Neuronal stem cell (in vitro differentiated cells): ENCODE data around the gene PSMA3. TPM values are rescaled to one million over a fixed set of nuclear protein-coding genes. Genes with fewer than 3 reads are reported as not detected.
A peak's percentile ranks its signal among the peaks of the same experiment; 100 is the strongest.

Experiments used
- DNase-seq: peaks from one replicate; pipeline ENCODE4 v3.0.0-alpha.2; 2013; ENCODE audit warnings: low spot score
- H2AFZ ChIP-seq: one replicate; pipeline ENCODE4 v1.6.1; 2013; ENCODE audit warnings: mild to moderate bottlenecking, low read length, inconsistent platforms
- H2AK5ac ChIP-seq: 2 replicates; pipeline ENCODE4 v1.6.1; 2013; ENCODE audit warnings: low read depth, mild to moderate bottlenecking, inconsistent platforms, low read length, moderate library complexity, mixed read lengths
- H2BK120ac ChIP-seq: 2 replicates; pipeline ENCODE4 v1.6.1; 2013; ENCODE audit warnings: low read depth, mild to moderate bottlenecking, inconsistent platforms, low read length, moderate library complexity, mixed read lengths
- H2BK12ac ChIP-seq: one replicate; pipeline ENCODE4 v1.6.1; 2013; ENCODE audit warnings: low read length, inconsistent platforms
- H2BK15ac ChIP-seq: 2 replicates; pipeline ENCODE4 v1.6.1; 2013; ENCODE audit warnings: mild to moderate bottlenecking, low read length, inconsistent platforms, mixed read lengths
- H2BK5ac ChIP-seq: one replicate; pipeline ENCODE4 v1.6.1; 2013; ENCODE audit warnings: inconsistent platforms, mild to moderate bottlenecking, low read length, moderate library complexity
- H3K14ac ChIP-seq: one replicate; pipeline ENCODE4 v1.6.1; 2013; ENCODE audit warnings: low read length, inconsistent platforms
- H3K18ac ChIP-seq: 2 replicates; pipeline ENCODE4 v1.6.1; 2013; ENCODE audit warnings: low read length, inconsistent platforms
- H3K23ac ChIP-seq: 2 replicates; pipeline ENCODE4 v1.6.1; 2013; ENCODE audit warnings: low read depth, mild to moderate bottlenecking, mixed read lengths, low read length, inconsistent platforms; ENCODE audit not compliant: poor library complexity
- H3K27ac ChIP-seq: replicated peaks from 3 replicates; pipeline ENCODE4 v1.5.1; 2013; ENCODE audit warnings: low read length, inconsistent platforms
- H3K27me3 ChIP-seq, 3 experiments: 2 replicates each; pipeline ENCODE4 v1.6.1; 2013; ENCODE audit warnings: low read length in 3 of 3, mild to moderate bottlenecking in 2 of 3, inconsistent platforms in 1 of 3, low read depth in 1 of 3, mixed read lengths in 1 of 3, moderate library complexity in 1 of 3; ENCODE audit not compliant: control insufficient read depth in 3 of 3, insufficient read depth in 3 of 3
- H3K36me3 ChIP-seq, 2 donors: replicated peaks in 1 of 2; 2 replicates each; pipeline ENCODE4 v1.6.1; 2013; ENCODE audit warnings: low read length in 2 of 2; ENCODE audit not compliant: control insufficient read depth in 2 of 2, insufficient read depth in 2 of 2
- H3K4ac ChIP-seq: 2 replicates; pipeline ENCODE4 v1.6.1; 2013; ENCODE audit warnings: inconsistent platforms, mild to moderate bottlenecking, low read length, moderate library complexity
- H3K4me1 ChIP-seq, 2 donors: 1 replicate in 1 of 2; 2 replicates in 1 of 2; pipeline ENCODE4 v1.6.1; 2013; ENCODE audit warnings: low read length in 2 of 2, low read depth in 1 of 2; ENCODE audit not compliant: control insufficient read depth in 2 of 2, insufficient read depth in 1 of 2
- H3K4me2 ChIP-seq: one replicate; pipeline ENCODE4 v1.6.1; 2013; ENCODE audit warnings: mild to moderate bottlenecking, low read length, inconsistent platforms; ENCODE audit not compliant: insufficient read depth, poor library complexity, severe bottlenecking
- H3K4me3 ChIP-seq, 2 donors: 2 replicates each; pipeline ENCODE4 v1.5.1; 2013; ENCODE audit warnings: low read length in 2 of 2, mild to moderate bottlenecking in 2 of 2, inconsistent platforms in 1 of 2, moderate library complexity in 1 of 2
- H3K79me1 ChIP-seq: one replicate; pipeline ENCODE4 v1.6.1; 2013; ENCODE audit warnings: low read depth, mild to moderate bottlenecking, inconsistent platforms, low read length, moderate library complexity
- H3K9ac ChIP-seq: one replicate; pipeline ENCODE4 v1.6.1; 2013; ENCODE audit warnings: mild to moderate bottlenecking, low read depth, low read length, inconsistent platforms; ENCODE audit not compliant: poor library complexity
- H3K9me3 ChIP-seq, 2 donors: replicated peaks in 1 of 2; 2 replicates each; pipeline versions ENCODE3 to v1.6.1; 2013; ENCODE audit warnings: low read length in 2 of 2, mild to moderate bottlenecking in 2 of 2, inconsistent platforms in 1 of 2, low read depth in 1 of 2, mixed read lengths in 1 of 2, moderate library complexity in 1 of 2; ENCODE audit not compliant: control insufficient read depth in 2 of 2, insufficient read depth in 1 of 2
- H4K8ac ChIP-seq: one replicate; pipeline ENCODE4 v1.6.1; 2013; ENCODE audit warnings: low read depth, mild to moderate bottlenecking, inconsistent platforms, low read length, moderate library complexity
- H4K91ac ChIP-seq: one replicate; pipeline ENCODE4 v1.6.1; 2013; ENCODE audit warnings: low read length, low read depth, mild to moderate bottlenecking, inconsistent platforms; ENCODE audit not compliant: poor library complexity
- WGBS, 2 donors: extraction: QIAGEN DNeasy Blood & Tissue Kit; methylation state at CpG; one replicate each; pipeline ENCODE4 v1.1.7; 2013; ENCODE audit warnings: missing lambda C conversion rate in 2 of 2, mixed read lengths in 1 of 2; ENCODE audit not compliant: insufficient read length in 2 of 2, insufficient replicate concordance in 1 of 2; ENCODE audit errors: extremely low coverage in 2 of 2; 5-methylcytosine and 5-hydroxymethylcytosine counted together
- polyA plus RNA-seq, 2 experiments: library from polyadenylated mRNA; stranded (reverse); fragments of 200-250 nt; gene quantifications; one replicate each; pipeline ENCODE4 v1.2.3, GENCODE V29; 2013

Gene PSMA3
- 395 TPM for polyA plus RNA-seq (2013, experiment 1 of 2)
- polyA plus RNA-seq (2013, experiment 2 of 2), result 386 TPM

DNA sequence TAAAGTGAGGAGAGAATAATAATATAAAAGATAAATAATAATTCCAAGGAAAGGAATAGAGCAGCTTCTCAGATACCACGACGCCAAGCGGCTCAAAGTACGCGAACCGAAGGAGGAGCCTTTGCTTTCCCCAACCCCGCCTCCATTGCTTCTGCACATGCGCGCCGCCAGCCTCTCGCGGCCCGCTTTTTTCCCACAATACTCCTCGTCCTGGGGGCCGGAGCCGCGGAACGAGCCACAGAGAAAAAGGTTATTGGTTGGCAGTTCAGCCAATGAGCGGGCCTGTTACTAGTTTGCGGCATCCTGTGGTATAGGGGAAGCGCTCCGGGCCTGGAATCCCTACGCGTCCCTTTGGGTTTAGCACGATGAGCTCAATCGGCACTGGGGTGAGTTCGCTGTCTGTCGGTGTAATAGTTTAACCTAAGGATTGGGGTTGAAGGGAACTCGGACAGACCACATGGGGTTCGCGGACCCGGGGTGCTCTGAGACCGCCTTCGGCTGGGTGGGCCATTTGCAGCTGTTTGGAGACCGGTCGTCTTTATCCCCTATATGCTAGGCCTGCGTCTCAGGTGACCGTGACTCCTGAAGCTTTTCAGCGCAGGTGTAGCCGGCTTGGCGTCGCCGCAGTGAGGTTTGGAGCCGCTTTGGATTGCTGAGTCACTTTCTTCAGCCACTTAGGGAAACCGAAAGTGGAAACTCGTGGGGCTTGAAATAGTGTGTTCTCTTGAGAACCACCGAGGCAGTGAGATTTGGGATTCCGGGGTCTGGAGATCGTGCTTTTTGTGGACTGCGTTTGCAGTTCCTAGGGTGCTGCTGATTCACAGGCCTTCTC is at the start of gene PSMA3:
PSMA3 (plus strand) TSS at position 288 of the 832 bp plus-strand sequence; CDS start at position 366, 78 bp downstream.
- no peaks in the 10 kb centered on the region for H3K27me3 ChIP-seq
- peak within 1 kb of the TSS; percentile 62 for H2BK5ac ChIP-seq
- H3K18ac ChIP-seq, result peak within 1 kb of the TSS; percentile 44
- no peak within 1 kb of the TSS for H2AK5ac ChIP-seq
- no CpG with 5 or more reads among the region's 50 CpGs for WGBS, 2 donors
- H2AFZ ChIP-seq, result peak within 1 kb of the TSS; percentile 90
- peak within 1 kb of the TSS; percentile 3 for H3K23ac ChIP-seq
- H3K4me3 ChIP-seq, result peak within 1 kb of the TSS; percentile 90 to 96
- DNase-seq, result peak; percentile 94
- H2BK15ac ChIP-seq, result no peak within 1 kb of the TSS
- no peak within 1 kb of the TSS for H4K8ac ChIP-seq
- no peak within 1 kb of the TSS for H2BK120ac ChIP-seq
- H3K9me3 ChIP-seq, result no peaks in the 10 kb centered on the region
- H3K14ac ChIP-seq, result no peak within 1 kb of the TSS
- peak within 1 kb of the TSS; percentile 89 for H3K9ac ChIP-seq
- H3K27ac ChIP-seq, result peak within 1 kb of the TSS; percentile 82
- H3K4me2 ChIP-seq, result peak within 1 kb of the TSS; percentile 51
- no peak within 1 kb of the TSS for H3K4ac ChIP-seq
- H3K36me3 ChIP-seq, result peaks cover 0 to 31% of the 10 kb centered on the region in 2 donors
- no peak within 1 kb of the TSS for H2BK12ac ChIP-seq
- peaks cover 2% of the 10 kb centered on the region for H3K79me1 ChIP-seq
- peaks cover 0 to 11% of the 10 kb centered on the region in 2 donors for H3K4me1 ChIP-seq
- no peak within 1 kb of the TSS for H4K91ac ChIP-seq

GRCh38 chr14:58196198-58196597 is 48.4 kb upstream of the PSMA3 start:
- Histone ChIP-seq H3K18ac (no peak overlapping the region), H3K36me3 (no peaks in the 10 kb centered on the region), H3K79me1 (no peaks in the 10 kb centered on the region), H3K9ac (no peak overlapping the region), H3K4me3 (no peak overlapping the region), H3K4me1 (peaks cover 0 to 21% of the 10 kb centered on the region in 2 donors), H4K91ac (no peak overlapping the region), H3K27me3 (no peaks in the 10 kb centered on the region), H2AK5ac (no peak overlapping the region), H2AFZ (no peak overlapping the region), H3K4me2 (no peak overlapping the region), H3K27ac (no peak overlapping the region), H2BK15ac (no peak overlapping the region), H3K14ac (no peak overlapping the region), H3K9me3 (peaks cover 0 to 3% of the 10 kb centered on the region in 2 donors), H2BK120ac (no peak overlapping the region), H3K4ac (no peak overlapping the region), H2BK5ac (no peak overlapping the region), H3K23ac (no peak overlapping the region), H4K8ac (no peak overlapping the region), H2BK12ac (no peak overlapping the region)
- no CpG with 5 or more reads among the region's 1 CpG for WGBS, 2 donors
- DNase-seq, result no peak

DNA sequence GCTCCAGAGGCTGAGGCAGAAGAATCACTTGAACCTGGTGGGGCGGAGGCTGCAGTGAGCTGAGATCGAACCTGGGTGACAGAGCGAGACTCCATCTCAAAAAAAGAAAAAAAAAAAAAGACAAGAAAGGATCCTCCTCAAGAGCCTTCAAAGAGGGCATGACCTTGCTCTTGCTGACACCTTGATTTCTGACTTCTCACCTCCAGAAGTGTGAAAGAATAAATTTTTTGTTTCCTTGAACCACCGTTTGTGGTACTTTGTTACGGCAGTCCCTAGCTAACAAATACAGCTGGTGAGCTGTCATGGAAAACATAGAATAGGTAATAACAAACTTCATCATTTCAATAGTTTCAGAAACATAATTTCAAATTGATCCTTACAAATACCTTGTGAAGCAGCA is 46.6 kb upstream of the PSMA3 start:
- Histone ChIP-seq H2BK5ac (no peak overlapping the region), H3K4me2 (no peak overlapping the region), H2BK120ac (no peak overlapping the region), H3K9ac (no peak overlapping the region), H3K14ac (no peak overlapping the region), H3K4me1 (peaks cover 0 to 13% of the 10 kb centered on the region in 2 donors), H3K18ac (no peak overlapping the region), H3K27me3 (no peaks in the 10 kb centered on the region), H4K91ac (no peak overlapping the region), H3K9me3 (peaks cover 0 to 3% of the 10 kb centered on the region in 2 donors), H2AFZ (no peak overlapping the region), H3K4me3 (no peak overlapping the region), H3K27ac (no peak overlapping the region), H4K8ac (no peak overlapping the region), H2AK5ac (no peak overlapping the region), H3K36me3 (peaks cover 0 to 7% of the 10 kb centered on the region in 2 donors), H2BK15ac (no peak overlapping the region), H3K79me1 (peaks cover 1% of the 10 kb centered on the region), H2BK12ac (no peak overlapping the region), H3K4ac (no peak overlapping the region), H3K23ac (no peak overlapping the region)
- DNase-seq, result no peak
- no CpG with 5 or more reads among the region's 5 CpGs for WGBS, 2 donors

- Histone ChIP-seq H4K8ac (no peak within 1 kb of the TSS), H3K23ac (peak within 1 kb of the TSS; percentile 90), H3K36me3 (peaks cover 1 to 21% of the 10 kb centered on the region in 2 donors), H2AFZ (peak within 1 kb of the TSS; percentile 97), H3K79me1 (peaks cover 1% of the 10 kb centered on the region), H3K14ac (no peak within 1 kb of the TSS), H2BK15ac (no peak within 1 kb of the TSS), H3K4me1 (peaks cover 0 to 10% of the 10 kb centered on the region in 2 donors), H3K4me2 (peak within 1 kb of the TSS; percentile 69), H3K4ac (no peak within 1 kb of the TSS), H3K9ac (peak within 1 kb of the TSS; percentile 97), H3K18ac (peak within 1 kb of the TSS; percentile 94), H3K27ac (peak within 1 kb of the TSS; percentile 85), H3K4me3 (peak within 1 kb of the TSS; percentile 82 to 88), H2BK120ac (peak within 1 kb of the TSS; percentile 54), H3K9me3 (peaks cover 0 to 3% of the 10 kb centered on the region in 2 donors), H2BK5ac (no peak within 1 kb of the TSS), H3K27me3 (no peaks in the 10 kb centered on the region), H2AK5ac (no peak within 1 kb of the TSS), H4K91ac (no peak within 1 kb of the TSS), H2BK12ac (no peak within 1 kb of the TSS)
- WGBS, 2 donors, result no CpG with 5 or more reads among the region's 78 CpGs
- DNase-seq, result peak; percentile 69
Observed at GRCh38 chr14:58199726-58200479, 44.7 kb upstream of the PSMA3 start, which contains the start of gene ACTR10. ACTR10 (plus strand) TSS chr14:58200149; CDS start chr14:58200218, 69 bp downstream.
